Sciatic nerve (tissue), 2 donors: Measurements from ENCODE around the gene RAPGEF5. TPM values are rescaled to one million over a fixed set of nuclear protein-coding genes. Genes with fewer than 3 reads are reported as not detected.

ENCODE experiments used
- ATAC-seq: fragments of 200-7000 bp; cut with Tn5 transposase; one replicate; pipeline ENCODE4 v1.9.1; 2020; ENCODE audit warnings: mild to moderate bottlenecking, moderate library complexity
- DNase-seq: peaks from one replicate; pipeline ENCODE4 v3.0.0-alpha.2; 2020; ENCODE audit warnings: low spot score
- intact Hi-C: fragments of 100-400 bp; cut with DNase I; formaldehyde crosslinking; loops from one replicate; pipeline ENCODE4 v1.14.2; 2022
- total RNA-seq: library from RNA; stranded (reverse); fragmentation: NEBNext Ultra II Directional; extraction: Animal tissue kit (Norgen Biotek cat#: 25700); gene quantifications from one replicate; pipeline ENCODE4 v1.2.1, GENCODE V29; 2021
- donor health status: DM: no; HTN: no; CAD: no.
- donor health status: DM: no; HTN: no; CAD: no.

The RAPGEF5 gene
- total RNA-seq, 1 donor from 2014 or later, result 62.8 TPM

- intact Hi-C loops, result no loop called here
- DNase-seq, result no peak
- ATAC-seq, result no peak
Observed at GRCh38 chr7:22153432-22154142, 203.4 kb downstream of the RAPGEF5 start.

GRCh38 chr7:22152690-22153089, 204.3 kb downstream of the RAPGEF5 start:
- ATAC-seq (no peak), DNase-seq (no peak)
- intact Hi-C loops, result no loop called here

- ATAC-seq (no peak), DNase-seq (no peak)
- intact Hi-C loops, result no loop called here
Observed at GRCh38 chr7:22151901-22152300, 205.1 kb downstream of the RAPGEF5 start.

- no peak for DNase-seq
- no peak for ATAC-seq
- intact Hi-C loops, result no loop called here
Observed at GRCh38 chr7:22150221-22150620, 206.7 kb downstream of the RAPGEF5 start.

GRCh38 chr7:22147868-22148267, 209.1 kb downstream of the RAPGEF5 start:
- DNase-seq (no peak), ATAC-seq (no peak)
- intact Hi-C loops, result loop anchor here (10.0 kb wide), 1 partner anchor 67 kb away; no protein-coding TSS in a partner anchor

GRCh38 chr7:22146961-22147512, 209.9 kb downstream of the RAPGEF5 start:
- intact Hi-C loops, result loop anchor here (10.0 kb wide), 1 partner anchor 68 kb away; no protein-coding TSS in a partner anchor
- ATAC-seq, result peak; percentile 59
- no peak for DNase-seq

- DNase-seq (no peak), ATAC-seq (no peak)
- intact Hi-C loops, result loop anchor here (10.0 kb wide), 1 partner anchor 70 kb away; no protein-coding TSS in a partner anchor
Observed at GRCh38 chr7:22144950-22145349, 212.0 kb downstream of the RAPGEF5 start.

GRCh38 chr7:22143491-22143890, 213.5 kb downstream of the RAPGEF5 start:
- DNase-seq (no peak), ATAC-seq (no peak)
- intact Hi-C loops, result loop anchor here (10.0 kb wide), 1 partner anchor 71 kb away; no protein-coding TSS in a partner anchor

GRCh38 chr7:22142572-22142971, 214.4 kb downstream of the RAPGEF5 start:
- ATAC-seq (no peak), DNase-seq (no peak)
- intact Hi-C loops, result loop anchor here (10.0 kb wide), 1 partner anchor 72 kb away; no protein-coding TSS in a partner anchor

GRCh38 chr7:22141355-22141754, 215.6 kb downstream of the RAPGEF5 start:
- ATAC-seq (no peak), DNase-seq (no peak)
- intact Hi-C loops, result loop anchor here (10.0 kb wide), 1 partner anchor 73 kb away; no protein-coding TSS in a partner anchor

- intact Hi-C loops, result loop anchor here (10.0 kb wide), 1 partner anchor 74 kb away; no protein-coding TSS in a partner anchor
- DNase-seq, result no peak
- no peak for ATAC-seq
Observed at GRCh38 chr7:22140578-22140977, 216.4 kb downstream of the RAPGEF5 start.

- intact Hi-C loops, result no loop called here
- ATAC-seq, result no peak
- no peak for DNase-seq
Observed at GRCh38 chr7:22138886-22139285, 218.1 kb downstream of the RAPGEF5 start.

GRCh38 chr7:22138106-22138505, 218.8 kb downstream of the RAPGEF5 start:
- intact Hi-C loops, result no loop called here

GRCh38 chr7:22137466-22137865, 219.5 kb downstream of the RAPGEF5 start:
- ATAC-seq, result no peak
- intact Hi-C loops, result no loop called here
- DNase-seq, result no peak

More at GRCh38 chr7:22138106-22138505, 218.8 kb downstream of the RAPGEF5 start:
- DNase-seq (no peak), ATAC-seq (no peak)

- intact Hi-C loops, result no loop called here
- ATAC-seq (no peak), DNase-seq (no peak)
Observed at GRCh38 chr7:22137026-22137425, 219.9 kb downstream of the RAPGEF5 start.

- DNase-seq (no peak), ATAC-seq (no peak)
- intact Hi-C loops, result no loop called here
Observed at GRCh38 chr7:22129819-22130580, 227.0 kb downstream of the RAPGEF5 start.

- intact Hi-C loops, result no loop called here
- ATAC-seq (no peak), DNase-seq (no peak)
Observed at GRCh38 chr7:22129166-22129565, 227.8 kb downstream of the RAPGEF5 start.

- intact Hi-C loops, result no loop called here
- ATAC-seq, result no peak
- no peak for DNase-seq
Observed at GRCh38 chr7:22128528-22128920, 228.4 kb downstream of the RAPGEF5 start.

GRCh38 chr7:22127835-22128527, 229.0 kb downstream of the RAPGEF5 start:
- intact Hi-C loops, result no loop called here
- ATAC-seq, result no peak
- no peak for DNase-seq
